GM18511 (cell line): Measurements from ENCODE around the gene PPID.
A peak's percentile ranks its signal among the peaks of the same experiment; 100 is the strongest.
"Not testable (repeated sequence)": the region's sequence is repeated elsewhere in the genome, so short reads cannot be mapped to it uniquely, and the experiment has no call there.

Experiments
- ATAC-seq: cut with Tn5 transposase; IDR thresholded peaks from one replicate; pipeline ENCODE4 v1.9.1; 2021; ENCODE audit warnings: mild to moderate bottlenecking, moderate library complexity; ENCODE audit not compliant: unreplicated experiment

The PPID gene

GRCh38 chr4:158722917-158723793, at the start of gene PPID:
Gene PPID, minus strand, starts transcription at chr4:158723396. Its CDS starts 108 bp downstream, at chr4:158723288.
- ATAC-seq, result peak; percentile 98

- no peak for ATAC-seq
Observed at GRCh38 chr4:158771776-158772175, 48.6 kb upstream of the PPID start.

DNA sequence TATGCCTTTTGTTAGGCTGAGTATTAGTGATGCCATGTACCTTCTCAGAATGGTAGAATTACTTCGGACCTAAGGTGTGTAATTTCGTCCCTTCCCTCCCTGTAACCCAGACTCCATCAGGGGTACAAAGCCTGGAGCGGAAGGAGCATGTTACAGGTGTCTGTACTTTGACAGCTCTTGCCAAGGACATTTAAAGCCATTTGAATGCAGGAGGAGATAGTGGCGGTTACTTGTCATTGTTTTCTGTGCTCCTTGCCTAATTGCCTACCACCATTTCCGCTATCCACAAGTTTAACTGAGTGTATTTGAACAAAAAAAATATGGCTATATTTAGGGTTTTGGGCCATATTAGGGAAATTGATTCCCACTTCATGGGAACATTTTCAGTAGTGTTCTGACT, 47.5 kb upstream of the PPID start:
- no peak for ATAC-seq

GRCh38 chr4:158769175-158769921, 46.2 kb upstream of the PPID start:
- peak; percentile 41 for ATAC-seq

GRCh38 chr4:158768555-158769174, 45.5 kb upstream of the PPID start, which contains the start of gene FNIP2:
Gene FNIP2, plus strand, starts transcription at chr4:158769026. Its CDS starts 187 bp downstream, at chr4:158769213.
- ATAC-seq, result peak; percentile 87

- ATAC-seq, result no peak
Observed at GRCh38 chr4:158767451-158767850, 44.3 kb upstream of the PPID start.

- no peak for ATAC-seq
Observed at GRCh38 chr4:158766434-158767044, 43.3 kb upstream of the PPID start.

GRCh38 chr4:158763462-158763861, 40.3 kb upstream of the PPID start:
- ATAC-seq, result no peak

GRCh38 chr4:158762553-158762952, 39.4 kb upstream of the PPID start:
- no peak for ATAC-seq

DNA sequence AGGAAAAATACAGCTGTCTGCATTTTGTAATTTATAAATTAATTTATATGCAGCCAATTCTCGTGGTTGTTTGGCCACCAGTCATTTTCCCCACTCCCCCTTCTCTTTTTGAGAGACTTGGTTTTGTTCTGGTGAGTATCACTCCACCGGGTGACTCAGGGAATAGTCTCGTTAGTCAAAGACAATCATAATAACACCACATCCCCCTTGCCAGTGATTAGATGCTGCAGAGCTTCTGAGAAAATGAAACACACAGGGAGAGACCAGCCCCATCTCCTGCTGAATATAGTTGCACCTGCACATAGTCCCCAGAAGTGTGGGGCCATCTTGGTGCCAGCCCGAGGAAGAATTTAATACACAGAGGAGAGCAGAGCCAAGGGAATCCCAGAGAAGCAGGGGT, 37.7 kb upstream of the PPID start:
- no peak for ATAC-seq

DNA sequence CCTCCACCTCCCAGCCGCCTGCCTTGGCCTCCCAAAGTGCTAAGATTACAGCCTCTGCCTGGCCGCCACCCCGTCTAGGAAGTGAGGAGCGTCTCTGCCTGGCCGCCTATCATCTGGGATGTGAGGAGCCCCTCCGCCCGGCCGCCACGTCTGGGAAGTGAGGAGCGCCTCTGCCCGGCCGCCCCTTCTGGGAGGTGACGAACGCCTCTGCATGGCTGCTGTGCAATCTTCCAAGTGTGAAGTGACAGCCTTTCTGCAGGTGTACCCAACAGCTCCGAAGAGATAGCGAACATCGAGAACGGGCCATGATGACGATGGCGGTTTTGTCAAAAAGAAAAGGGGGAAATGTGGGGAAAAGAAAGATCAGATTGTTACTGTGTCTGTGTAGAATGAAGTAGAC, 36.3 kb upstream of the PPID start:
- not testable (repeated sequence) for ATAC-seq

- ATAC-seq, result no peak
Observed at GRCh38 chr4:158758703-158759102, 35.5 kb upstream of the PPID start.

DNA sequence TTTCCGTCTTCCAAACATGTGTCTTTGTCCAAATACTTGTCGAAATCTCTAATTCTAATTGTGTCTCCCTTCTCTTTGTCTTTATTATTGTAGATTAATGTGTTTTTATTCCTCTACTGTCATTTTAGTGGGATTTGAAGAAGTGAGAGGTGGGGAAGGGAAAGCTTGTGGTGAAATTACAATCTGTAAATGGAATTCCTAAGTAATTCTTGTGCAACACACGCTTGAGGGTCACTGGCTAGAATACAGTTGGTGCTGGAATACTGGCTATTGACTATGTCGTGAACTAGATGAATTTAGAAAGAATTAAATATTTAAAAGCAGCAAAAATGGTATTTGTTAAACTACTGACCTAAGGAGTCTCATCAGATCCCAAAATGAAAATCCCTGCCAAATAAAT, 34.9 kb upstream of the PPID start:
- no peak for ATAC-seq

GRCh38 chr4:158756588-158756987, 33.4 kb upstream of the PPID start:
- ATAC-seq, result no peak

DNA sequence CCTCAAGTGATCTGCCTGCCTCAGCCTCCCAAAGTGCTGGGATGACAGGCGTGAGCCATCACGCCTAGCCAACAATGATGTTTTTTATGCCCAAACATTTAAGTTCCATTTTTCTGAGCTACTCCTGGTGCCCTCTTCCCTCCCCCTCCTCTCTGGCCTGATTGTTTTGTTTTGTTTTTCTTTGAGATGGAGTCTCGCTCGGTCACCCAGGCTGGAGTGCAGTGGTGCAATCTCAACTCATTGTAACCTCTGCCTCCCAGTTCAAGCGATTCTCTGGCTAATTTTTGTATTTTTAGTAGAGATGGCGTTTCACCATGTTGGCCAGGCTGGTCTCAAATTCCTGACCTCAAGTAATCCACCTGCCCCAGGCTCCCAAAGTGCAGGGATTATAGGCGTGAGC, 32.6 kb upstream of the PPID start:
- ATAC-seq, result not testable (repeated sequence)

- no peak for ATAC-seq
Observed at GRCh38 chr4:158754385-158755180, 31.4 kb upstream of the PPID start.

- ATAC-seq, result no peak
Observed at GRCh38 chr4:158750379-158750778, 27.2 kb upstream of the PPID start.

DNA sequence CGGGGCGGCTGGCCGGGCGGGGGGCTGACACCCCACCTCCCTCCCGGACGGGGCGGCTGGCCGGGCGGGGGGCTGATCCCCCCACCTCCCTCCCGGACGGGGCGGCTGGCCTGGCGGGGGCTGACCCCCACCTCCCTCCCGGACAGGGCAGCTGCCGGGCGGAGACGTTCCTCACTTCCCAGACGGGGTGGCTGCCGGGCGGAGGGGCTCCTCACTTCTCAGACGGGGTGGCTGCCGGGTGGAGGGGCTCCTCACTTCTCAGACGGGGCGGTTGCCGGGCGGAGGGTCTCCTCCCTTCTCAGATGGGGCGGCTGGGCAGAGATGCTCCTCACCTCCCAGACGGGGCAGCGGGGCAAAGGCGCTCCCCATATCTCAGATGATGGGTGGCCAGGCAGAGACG, 23.3 kb upstream of the PPID start:
- ATAC-seq, result not testable (repeated sequence)

DNA sequence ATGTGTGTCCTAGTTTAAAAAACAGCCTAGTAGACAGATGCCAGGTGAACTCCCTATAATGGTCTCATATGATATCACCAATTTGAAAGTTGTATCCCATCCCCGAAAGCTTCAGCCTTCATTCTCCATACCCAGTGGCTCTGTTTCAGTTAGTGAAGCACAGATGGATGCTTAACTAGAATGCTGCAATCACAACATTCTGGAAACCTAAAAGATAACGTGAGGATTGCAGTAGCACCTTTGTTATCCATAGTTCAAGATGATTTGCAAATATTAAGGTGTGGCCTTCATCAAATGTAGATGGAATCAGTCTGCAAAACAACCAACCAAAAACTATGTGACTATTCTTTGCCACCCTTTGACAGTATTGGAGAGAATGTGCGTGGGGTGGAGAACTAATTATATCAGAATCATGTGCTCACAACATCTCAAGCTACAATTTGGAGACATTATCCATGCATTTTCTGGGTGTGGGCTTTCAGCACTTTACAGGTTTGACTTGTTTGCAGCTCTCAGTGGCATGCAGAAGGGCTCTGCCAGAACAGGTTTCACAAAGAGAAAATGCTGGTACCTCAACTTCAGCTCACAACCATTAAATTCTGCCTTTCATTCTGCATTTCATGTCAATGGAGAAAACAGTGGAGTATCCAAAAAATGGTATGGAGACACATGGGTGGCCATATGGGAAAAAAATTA, 18.3 kb upstream of the PPID start:
- no peak for ATAC-seq

- no peak for ATAC-seq
Observed at GRCh38 chr4:158739600-158739999, 16.4 kb upstream of the PPID start.
